Parathyroid adenoma (tissue), 2 donors: ENCODE results near the gene ERC1.

Source experiments
- H2AFZ ChIP-seq: fragments of 300-600 bp; sonication (generic); one replicate; pipeline ENCODE4 v1.7.0; 2017; ENCODE audit warnings: antibody characterized with exemption, mild to moderate bottlenecking
- H3K27ac ChIP-seq: fragments of 300-600 bp; sonication (generic); one replicate; pipeline ENCODE4 v1.7.0; 2017
- H3K27me3 ChIP-seq: fragments of 300-600 bp; sonication (generic); one replicate; pipeline ENCODE4 v1.7.0; 2017; ENCODE audit warnings: low read length; ENCODE audit not compliant: control insufficient read depth, insufficient read depth
- H3K36me3 ChIP-seq: fragments of 300-600 bp; sonication (generic); one replicate; pipeline ENCODE4 v1.7.0; 2017; ENCODE audit warnings: low read length; ENCODE audit not compliant: control insufficient read depth, insufficient read depth
- H3K4me1 ChIP-seq: fragments of 300-600 bp; sonication (generic); one replicate; pipeline ENCODE4 v1.7.0; 2017; ENCODE audit warnings: control low read depth
- H3K4me2 ChIP-seq: fragments of 300-600 bp; sonication (generic); one replicate; pipeline ENCODE4 v1.7.0; 2017; ENCODE audit warnings: low read length
- H3K4me3 ChIP-seq: fragments of 300-600 bp; sonication (generic); one replicate; pipeline ENCODE4 v1.7.0; 2017; ENCODE audit warnings: low read depth, low read length
- H3K79me2 ChIP-seq: fragments of 300-600 bp; sonication (generic); one replicate; pipeline ENCODE4 v1.7.0; 2017; ENCODE audit warnings: control low read depth
- H3K9ac ChIP-seq: fragments of 300-600 bp; sonication (generic); one replicate; pipeline ENCODE4 v1.7.0; 2017; ENCODE audit warnings: mild to moderate bottlenecking
- H3K9me3 ChIP-seq: fragments of 300-600 bp; sonication (generic); one replicate; pipeline ENCODE4 v1.7.0; 2017; ENCODE audit warnings: low read length; ENCODE audit not compliant: control insufficient read depth
- CTCF ChIP-seq: fragments of 300-600 bp; sonication (generic); IDR thresholded peaks from one replicate; pipeline ENCODE4 v1.7.0; 2017; ENCODE audit warnings: antibody characterized with exemption, mild to moderate bottlenecking
- donor health status: primary hyperparathyroidism.

ERC1 gene

GRCh38 chr12:1297206-1297605 is 306.2 kb downstream of the ERC1 start:
- Histone ChIP-seq H3K36me3 (no peaks in the 10 kb centered on the region), H3K79me2 (no peaks in the 10 kb centered on the region)

GRCh38 chr12:1297639-1298175 is 306.7 kb downstream of the ERC1 start:
- Histone ChIP-seq H3K4me2 (no peak overlapping the region), H3K4me1 (no peaks in the 10 kb centered on the region), H3K79me2 (no peaks in the 10 kb centered on the region), H2AFZ (no peak overlapping the region), H3K4me3 (no peak overlapping the region), H3K9me3 (no peaks in the 10 kb centered on the region), H3K27ac (no peak overlapping the region), H3K9ac (no peak overlapping the region), H3K36me3 (no peaks in the 10 kb centered on the region), H3K27me3 (no peaks in the 10 kb centered on the region)
- TF ChIP-seq CTCF = no peak

More at GRCh38 chr12:1297206-1297605, 306.2 kb downstream of the ERC1 start:
- H3K9ac ChIP-seq = no peak overlapping the region
- H3K27ac ChIP-seq = no peak overlapping the region
- no peaks in the 10 kb centered on the region for H3K9me3 ChIP-seq
- H3K4me3 ChIP-seq = no peak overlapping the region
- H2AFZ ChIP-seq = no peak overlapping the region
- H3K27me3 ChIP-seq = no peaks in the 10 kb centered on the region
- no peak for TF ChIP-seq CTCF
- no peaks in the 10 kb centered on the region for H3K4me1 ChIP-seq
- H3K4me2 ChIP-seq = no peak overlapping the region

DNA sequence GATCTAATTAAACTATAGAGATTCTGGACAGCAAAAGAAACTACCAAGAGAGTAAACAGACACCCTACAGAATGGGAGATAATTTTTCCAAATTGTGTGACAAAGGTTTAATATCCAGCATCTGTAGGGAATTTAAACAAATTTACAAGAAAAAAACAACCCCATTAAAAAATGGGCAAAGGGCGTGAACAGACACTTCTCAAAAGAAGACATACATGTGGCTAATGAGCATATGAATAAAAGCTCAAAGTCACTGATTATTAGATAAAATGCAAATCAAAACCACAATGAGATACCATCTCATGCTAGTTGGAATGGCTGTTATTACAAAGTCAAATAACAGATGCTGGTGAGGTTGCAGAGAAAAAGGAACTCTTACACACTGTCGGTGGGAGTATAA is 309.4 kb downstream of the ERC1 start:
- H2AFZ ChIP-seq = no peak overlapping the region
- no peak overlapping the region for H3K9ac ChIP-seq
- H3K36me3 ChIP-seq = no peaks in the 10 kb centered on the region
- H3K27ac ChIP-seq = no peak overlapping the region
- H3K4me3 ChIP-seq = no peak overlapping the region
- no peak for TF ChIP-seq CTCF
- H3K79me2 ChIP-seq = no peaks in the 10 kb centered on the region
- H3K4me1 ChIP-seq = no peaks in the 10 kb centered on the region
- H3K4me2 ChIP-seq = no peak overlapping the region
- H3K27me3 ChIP-seq = no peaks in the 10 kb centered on the region
- H3K9me3 ChIP-seq = no peaks in the 10 kb centered on the region

DNA sequence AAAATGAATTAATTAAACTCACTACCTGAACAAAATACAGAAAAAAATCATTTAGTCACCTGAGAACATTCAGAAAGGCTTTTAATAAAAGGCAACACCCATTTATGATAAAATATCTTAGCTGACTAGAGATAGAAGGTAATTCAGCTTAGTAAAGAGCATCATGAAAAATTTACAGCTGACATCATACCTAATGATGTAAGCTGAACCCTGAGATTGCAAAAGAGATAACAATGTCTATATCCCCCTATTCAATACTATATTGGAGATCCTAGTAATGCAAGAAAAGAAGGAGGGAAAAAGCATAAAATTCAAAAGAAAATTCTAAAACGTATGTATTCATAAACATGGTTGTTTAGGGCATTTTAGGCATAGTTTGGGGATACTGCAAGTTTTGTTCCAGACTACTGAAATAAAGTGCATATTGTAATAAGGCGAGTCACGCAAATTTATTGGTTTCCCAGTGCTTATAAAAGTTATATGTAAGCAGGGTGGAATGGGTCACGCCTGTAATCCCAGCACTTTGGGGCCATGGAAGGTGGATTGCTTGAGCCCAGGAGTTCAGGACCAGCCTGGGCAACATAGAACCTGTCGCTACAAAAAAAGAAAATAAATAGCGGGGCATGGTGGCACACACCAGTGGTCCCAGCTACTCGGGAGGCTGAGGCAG is 311.3 kb downstream of the ERC1 start:
- Histone ChIP-seq H3K4me2 (no peak overlapping the region), H3K36me3 (no peaks in the 10 kb centered on the region), H2AFZ (no peak overlapping the region), H3K27me3 (no peaks in the 10 kb centered on the region), H3K9me3 (no peaks in the 10 kb centered on the region), H3K9ac (no peak overlapping the region), H3K4me1 (peaks cover 7% of the 10 kb centered on the region), H3K4me3 (no peak overlapping the region), H3K27ac (no peak overlapping the region), H3K79me2 (no peaks in the 10 kb centered on the region)
- TF ChIP-seq CTCF = no peak

DNA sequence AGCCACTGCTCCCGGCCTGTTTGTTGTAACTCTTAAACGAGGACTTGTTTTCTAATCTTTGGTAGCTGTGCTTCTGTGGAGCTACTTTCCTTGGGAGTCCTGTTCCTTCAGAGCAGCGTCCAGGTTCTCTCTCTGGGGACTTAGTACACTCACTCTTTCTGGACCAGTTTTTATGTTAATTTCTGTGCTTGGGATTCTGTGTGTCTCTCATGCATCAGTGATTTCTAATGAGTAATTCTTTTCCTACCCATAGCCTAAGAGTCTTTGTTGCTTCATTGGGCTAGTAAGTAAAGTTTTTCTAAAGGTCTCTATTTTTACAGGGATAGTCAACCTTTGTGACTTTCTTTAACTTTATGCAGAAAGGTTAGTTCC is 314.0 kb downstream of the ERC1 start:
- no peaks in the 10 kb centered on the region for H3K79me2 ChIP-seq
- no peak overlapping the region for H3K4me2 ChIP-seq
- TF ChIP-seq CTCF = no peak
- no peak overlapping the region for H3K27ac ChIP-seq
- H2AFZ ChIP-seq = no peak overlapping the region
- H3K9ac ChIP-seq = no peak overlapping the region
- H3K4me3 ChIP-seq = no peak overlapping the region
- H3K9me3 ChIP-seq = no peaks in the 10 kb centered on the region
- H3K36me3 ChIP-seq = no peaks in the 10 kb centered on the region
- H3K27me3 ChIP-seq = no peaks in the 10 kb centered on the region
- peaks cover 10% of the 10 kb centered on the region for H3K4me1 ChIP-seq
